GM12873 (cell line): ENCODE results near the gene CDC42SE1.

Source experiments
- CTCF ChIP-seq: IDR thresholded peaks from 2 replicates; pipeline ENCODE4 v1.5.1; 2012; ENCODE audit warnings: low read depth, mild to moderate bottlenecking, moderate library complexity, low read length, control low read depth; ENCODE audit not compliant: insufficient read depth; ENCODE audit errors: missing control alignments

CDC42SE1 gene

GRCh38 chr1:151060007-151060656 lies 710 bp upstream of the CDC42SE1 start, which contains the start of gene MLLT11:
MLLT11 (plus strand) TSS chr1:151060397; CDS start chr1:151067225, 6,828 bp downstream.
- no peak for TF ChIP-seq CTCF

- TF ChIP-seq CTCF = no peak
Observed at GRCh38 chr1:151058692-151059091, 730 bp downstream of the CDC42SE1 start.

GRCh38 chr1:151056149-151056548 lies 3.3 kb downstream of the CDC42SE1 start:
- TF ChIP-seq CTCF = no peak

- TF ChIP-seq CTCF = no peak
Observed at GRCh38 chr1:151055581-151055980, 3.8 kb downstream of the CDC42SE1 start.

- no peak for TF ChIP-seq CTCF
Observed at GRCh38 chr1:151054971-151055547, 4.4 kb downstream of the CDC42SE1 start.

GRCh38 chr1:151051356-151052009 lies 7.9 kb downstream of the CDC42SE1 start:
- no peak for TF ChIP-seq CTCF

- no peak for TF ChIP-seq CTCF
Observed at GRCh38 chr1:151050051-151050688, 9.3 kb downstream of the CDC42SE1 start.
